Measurements from ENCODE around the gene AUNIP. TPM values are rescaled to one million over a fixed set of nuclear protein-coding genes. Genes with fewer than 3 reads are reported as not detected.

AUNIP gene
- total RNA-seq, 4 donors from 2014 or later: not detected

DNA sequence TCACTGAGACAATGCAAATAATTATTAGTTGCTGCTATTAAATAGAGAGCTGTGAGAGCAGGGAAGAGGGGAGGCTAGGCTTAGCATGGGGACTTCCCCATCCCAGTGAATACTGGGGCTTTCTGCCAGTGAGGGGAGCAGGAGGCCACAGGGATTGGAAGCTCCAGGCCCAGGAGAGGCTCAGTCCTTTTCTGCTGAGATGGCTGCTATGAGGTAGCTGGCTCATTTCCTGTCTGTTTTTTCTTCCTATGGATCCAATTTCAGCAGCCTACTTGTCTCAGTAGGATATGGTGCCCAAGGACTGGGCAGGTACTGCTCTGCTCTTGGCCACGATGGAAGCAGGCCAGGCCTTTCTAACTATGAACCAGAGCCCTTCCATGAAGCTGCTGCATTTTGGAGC lies 37.0 kb upstream of the AUNIP start:
- intact Hi-C loops (cut with DNase I): loop anchor here (5.0 to 10.0 kb wide), 2 partner anchors 106 to 259 kb away; partner anchors contain the start of gene FAM110D
- H3K27ac ChIP-seq: no peak overlapping the region
- H3K4me3 ChIP-seq (replicated peaks in 1 of 3): no peak overlapping the region
- TF ChIP-seq, protein P1, sequence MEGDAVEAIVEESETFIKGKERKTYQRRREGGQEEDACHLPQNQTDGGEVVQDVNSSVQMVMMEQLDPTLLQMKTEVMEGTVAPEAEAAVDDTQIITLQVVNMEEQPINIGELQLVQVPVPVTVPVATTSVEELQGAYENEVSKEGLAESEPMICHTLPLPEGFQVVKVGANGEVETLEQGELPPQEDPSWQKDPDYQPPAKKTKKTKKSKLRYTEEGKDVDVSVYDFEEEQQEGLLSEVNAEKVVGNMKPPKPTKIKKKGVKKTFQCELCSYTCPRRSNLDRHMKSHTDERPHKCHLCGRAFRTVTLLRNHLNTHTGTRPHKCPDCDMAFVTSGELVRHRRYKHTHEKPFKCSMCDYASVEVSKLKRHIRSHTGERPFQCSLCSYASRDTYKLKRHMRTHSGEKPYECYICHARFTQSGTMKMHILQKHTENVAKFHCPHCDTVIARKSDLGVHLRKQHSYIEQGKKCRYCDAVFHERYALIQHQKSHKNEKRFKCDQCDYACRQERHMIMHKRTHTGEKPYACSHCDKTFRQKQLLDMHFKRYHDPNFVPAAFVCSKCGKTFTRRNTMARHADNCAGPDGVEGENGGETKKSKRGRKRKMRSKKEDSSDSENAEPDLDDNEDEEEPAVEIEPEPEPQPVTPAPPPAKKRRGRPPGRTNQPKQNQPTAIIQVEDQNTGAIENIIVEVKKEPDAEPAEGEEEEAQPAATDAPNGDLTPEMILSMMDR (IDR thresholded peaks at IDR 0.05): no peak
- no peak for TF ChIP-seq POLR2A (IDR thresholded peaks at IDR 0.05)
- no peaks in the 10 kb centered on the region for H3K36me3 ChIP-seq
- no peak for DNase-seq
- H3K9me3 ChIP-seq: no peaks in the 10 kb centered on the region
- peaks cover 0 to 3% of the 10 kb centered on the region in 2 donors for H3K4me1 ChIP-seq
- 73 to 80% methylated on average over 1 of the region's 1 CpG for WGBS, 2 donors
- no peaks in the 10 kb centered on the region for H3K27me3 ChIP-seq

DNA sequence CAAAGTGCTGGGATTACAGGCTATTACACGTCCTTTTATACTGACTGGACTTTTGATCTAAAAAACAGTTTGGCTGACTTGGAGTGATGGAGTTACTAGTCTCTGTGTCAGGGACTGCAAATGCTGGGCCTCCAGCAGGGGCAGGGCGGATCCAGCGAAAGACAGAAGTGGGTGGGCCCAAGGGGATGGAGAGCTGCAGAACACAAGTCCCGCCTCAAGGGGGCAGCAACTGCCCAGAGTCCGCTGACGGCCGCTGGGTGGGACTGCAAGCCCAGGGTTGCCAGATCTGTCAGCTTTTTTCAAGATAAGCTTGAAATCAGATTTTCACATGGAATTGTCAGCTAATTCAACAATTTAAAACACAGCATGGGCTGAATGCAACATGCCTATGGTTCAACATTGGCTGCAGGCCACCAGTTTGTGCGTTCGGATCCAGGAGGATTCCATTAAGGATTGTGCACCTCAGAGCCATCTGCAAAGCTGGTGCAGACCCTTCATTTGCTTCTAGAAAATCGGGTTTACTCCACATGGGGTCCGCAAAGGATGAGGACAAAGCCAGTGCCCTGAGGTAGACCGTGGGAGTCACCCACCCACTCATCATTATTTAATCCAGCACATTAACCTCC lies 36.2 kb upstream of the AUNIP start:
- DNase-seq: peak; percentile 87 to 90
- H3K4me3 ChIP-seq (replicated peaks in 1 of 3): no peak overlapping the region
- H3K27ac ChIP-seq: no peak overlapping the region
- TF ChIP-seq, protein P1 (IDR thresholded peaks at IDR 0.05): peak; percentile 91 to 99 (median 96)
- no peak for TF ChIP-seq POLR2A (IDR thresholded peaks at IDR 0.05)
- H3K27me3 ChIP-seq: no peaks in the 10 kb centered on the region
- H3K4me1 ChIP-seq: peaks cover 0 to 3% of the 10 kb centered on the region in 2 donors
- WGBS, 2 donors: 17 to 18% methylated on average over 12 of the region's 12 CpGs
- intact Hi-C loops (cut with DNase I): loop anchor here (5.0 to 10.0 kb wide), 2 partner anchors 107 to 259 kb away; partner anchors contain the start of gene FAM110D
- no peaks in the 10 kb centered on the region for H3K9me3 ChIP-seq
- H3K36me3 ChIP-seq: no peaks in the 10 kb centered on the region

DNA sequence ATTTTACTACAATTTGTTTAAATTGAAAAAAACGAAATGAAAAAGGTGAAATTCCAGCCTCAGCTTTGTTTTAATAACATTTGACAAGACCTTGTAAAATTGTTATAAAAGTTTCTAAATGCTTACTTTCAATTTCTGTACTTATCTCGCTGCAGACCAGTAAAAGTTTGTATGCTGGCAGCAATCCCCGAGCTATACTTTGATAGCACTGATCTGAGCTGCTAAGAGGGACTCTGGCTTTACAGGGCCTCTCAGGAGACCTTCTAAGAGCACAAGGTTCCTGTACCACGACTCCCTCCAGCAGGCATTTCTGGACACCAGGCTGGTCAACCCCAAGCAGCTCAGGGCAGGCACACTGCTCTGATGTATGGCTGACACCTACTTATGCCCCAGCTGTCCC lies 33.9 kb upstream of the AUNIP start:
- WGBS, 2 donors: 70 to 72% methylated on average over 4 of the region's 4 CpGs
- intact Hi-C loops (cut with DNase I): loop anchor here (10.0 kb wide), 1 partner anchor 262 kb away; the partner anchor contains the start of gene FAM110D

DNA sequence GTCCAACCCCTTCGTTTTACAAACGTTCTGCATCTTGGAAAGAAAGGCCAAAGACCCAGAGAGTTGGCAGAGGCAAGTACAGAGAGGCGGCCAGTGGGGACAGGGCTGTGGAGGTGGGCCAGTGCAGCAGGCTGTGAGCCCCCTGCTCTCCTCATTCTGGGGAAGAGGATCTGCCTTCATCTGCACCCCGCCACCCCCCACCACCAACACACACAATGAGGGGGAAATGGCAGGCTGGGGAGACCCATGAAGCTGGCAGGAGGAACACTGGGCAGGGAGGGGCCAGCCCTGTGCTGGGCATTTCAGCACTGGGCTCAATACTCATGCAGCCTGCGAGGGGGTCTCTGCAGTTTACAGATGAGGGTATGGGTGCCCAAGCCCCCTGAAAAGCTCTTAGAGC lies 32.3 kb upstream of the AUNIP start:
- no peaks in the 10 kb centered on the region for H3K36me3 ChIP-seq
- intact Hi-C loops (cut with DNase I): loop anchor here (10.0 kb wide), 1 partner anchor 263 kb away; the partner anchor contains the start of gene FAM110D
- DNase-seq: no peak
- peaks cover 0 to 3% of the 10 kb centered on the region in 2 donors for H3K4me1 ChIP-seq
- no peaks in the 10 kb centered on the region for H3K9me3 ChIP-seq
- H3K27ac ChIP-seq: no peak overlapping the region
- no peaks in the 10 kb centered on the region for H3K27me3 ChIP-seq
- no peak overlapping the region for H3K4me3 ChIP-seq (replicated peaks in 1 of 3)
- 79 to 86% methylated on average over 5 of the region's 5 CpGs for WGBS, 2 donors
- TF ChIP-seq POLR2A (IDR thresholded peaks at IDR 0.05): no peak
- TF ChIP-seq, protein P1 (IDR thresholded peaks at IDR 0.05): no peak

More for the DNA sequence above, 33.9 kb upstream of the AUNIP start:
- Histone ChIP-seq H3K9me3 (no peaks in the 10 kb centered on the region), H3K4me3 (replicated peaks in 1 of 3) (no peak overlapping the region), H3K27ac (no peak overlapping the region), H3K4me1 (peaks cover 0 to 3% of the 10 kb centered on the region in 2 donors), H3K36me3 (no peaks in the 10 kb centered on the region), H3K27me3 (no peaks in the 10 kb centered on the region)
- no peak for DNase-seq
- TF ChIP-seq, protein P1 (IDR thresholded peaks at IDR 0.05): no peak
- no peak for TF ChIP-seq POLR2A (IDR thresholded peaks at IDR 0.05)
